Keratinocyte (primary cell): ENCODE results near the gene TMEM63B. TPM values are rescaled to one million over a fixed set of nuclear protein-coding genes. Genes with fewer than 3 reads are reported as not detected.

Source experiments
- DNase-seq: peaks from one replicate; pipeline ENCODE4 v3.0.0-alpha.2; 2011; ENCODE audit warnings: low read depth, missing footprints, low spot score
- FAIRE-seq: peaks from 2 replicates; lab custom pipeline; 2011; peaks lifted over from hg19 to GRCh38; lab: Jason Lieb, UNC
- H2AFZ ChIP-seq: 2 replicates; pipeline ENCODE4 v1.6.0; 2012; ENCODE audit warnings: low read length, control low read depth, inconsistent platforms; ENCODE audit not compliant: control insufficient read depth
- H3K27ac ChIP-seq: 2 replicates; pipeline ENCODE4 v1.5.1; 2011; ENCODE audit warnings: low read length; ENCODE audit not compliant: control insufficient read depth, insufficient read depth
- H3K27me3 ChIP-seq: 3 replicates; pipeline ENCODE4 v1.6.0; 2011; ENCODE audit warnings: low read length; ENCODE audit not compliant: control insufficient read depth, insufficient read depth; ENCODE audit errors: extremely low read depth
- H3K36me3 ChIP-seq, 2 experiments: 2 replicates in 1 of 2; 3 replicates in 1 of 2; pipeline ENCODE4 v1.5.1; 2011; ENCODE audit warnings: low read length in 2 of 2, mild to moderate bottlenecking in 1 of 2; ENCODE audit not compliant: control insufficient read depth in 2 of 2, insufficient read depth in 2 of 2; ENCODE audit errors: extremely low read depth in 1 of 2
- H3K4me1 ChIP-seq: 3 replicates; pipeline ENCODE4 v1.5.1; 2011; ENCODE audit warnings: low read length; ENCODE audit not compliant: control insufficient read depth, insufficient read depth; ENCODE audit errors: extremely low read depth
- H3K4me2 ChIP-seq: 3 replicates; pipeline ENCODE4 v1.6.0; 2011; ENCODE audit warnings: low read depth, low read length; ENCODE audit not compliant: control insufficient read depth, insufficient read depth; ENCODE audit errors: extremely low read depth
- H3K4me3 ChIP-seq, 3 experiments: fragments of 200-600 bp in 1 of 3; sonication (generic) in 1 of 3; 2 replicates in 2 of 3; 3 replicates in 1 of 3; pipeline ENCODE4 v1.5.1; 2011 to 2016; ENCODE audit warnings: low read length in 3 of 3, mild to moderate bottlenecking in 3 of 3, control low read depth in 2 of 3, inconsistent platforms in 1 of 3, low read depth in 1 of 3, mixed read lengths in 1 of 3, mixed run types in 1 of 3, moderate library complexity in 1 of 3; ENCODE audit not compliant: control insufficient read depth in 2 of 3, insufficient read depth in 2 of 3; ENCODE audit errors: extremely low read depth in 1 of 3
- H3K79me2 ChIP-seq: 2 replicates; pipeline ENCODE4 v1.6.0; 2012; ENCODE audit warnings: low read length; ENCODE audit not compliant: control insufficient read depth, insufficient read depth
- H3K9ac ChIP-seq: 3 replicates; pipeline ENCODE4 v1.6.0; 2011; ENCODE audit warnings: low read length; ENCODE audit not compliant: control insufficient read depth, insufficient read depth; ENCODE audit errors: extremely low read depth
- H3K9me1 ChIP-seq: 3 replicates; pipeline ENCODE4 v1.6.0; 2011; ENCODE audit warnings: low read length; ENCODE audit not compliant: control insufficient read depth, insufficient read depth; ENCODE audit errors: extremely low read depth
- H3K9me3 ChIP-seq: 2 replicates; pipeline ENCODE4 v1.5.1; 2012; ENCODE audit warnings: low read depth, low read length; ENCODE audit not compliant: control insufficient read depth
- H4K20me1 ChIP-seq: 3 replicates; pipeline ENCODE4 v1.6.0; 2011; ENCODE audit warnings: low read length; ENCODE audit not compliant: control insufficient read depth, insufficient read depth; ENCODE audit errors: extremely low read depth
- CTCF ChIP-seq, 3 experiments: IDR thresholded peaks in 1 of 3; conservative IDR thresholded peaks in 1 of 3; optimal IDR thresholded peaks in 1 of 3; 2 replicates in 2 of 3; 3 replicates in 1 of 3; pipeline versions ENCODE3 to v1.5.1; 2011; ENCODE audit warnings: low read length in 3 of 3, mild to moderate bottlenecking in 3 of 3, moderate library complexity in 2 of 3, control low read depth in 1 of 3, inconsistent platforms in 1 of 3; ENCODE audit not compliant: insufficient read depth in 2 of 3; ENCODE audit errors: extremely low read depth in 1 of 3
- EZH2 ChIP-seq: IDR thresholded peaks from one replicate; pipeline ENCODE4 v1.6.1; 2012; ENCODE audit warnings: inconsistent platforms, mild to moderate bottlenecking, low read length, moderate library complexity
- dilution Hi-C: fragments of 300-500 bp; cut with MboI; formaldehyde crosslinking; loops from one replicate; pipeline ENCODE4 v1.7.0; 2020; ENCODE audit warnings: low sequenced_read_pairs; ENCODE audit not compliant: extremely low pct_ligation_motif_present
- polyA plus RNA-seq, 5 experiments: library from polyadenylated mRNA; depleted of rRNA in 3 of 5; stranded (reverse) in 3 of 5; stranded (forward) in 1 of 5; unstranded in 1 of 5; fragments of >200 nt; gene quantifications; 1 replicate in 1 of 5; 2 replicates in 3 of 5; 3 replicates in 1 of 5; pipeline versions ENCODE4 v1.2.1 to v1.2.3, GENCODE V29; 2011 to 2012; ENCODE audit warnings: missing spikeins in 2 of 5, low read depth in 1 of 5, low replicate concordance in 1 of 5

The TMEM63B gene
- polyA plus RNA-seq, 1 donor (not counting 4 experiments of a cell fraction or from before 2014, with no cell fraction given) = 64.8 TPM

- TF ChIP-seq EZH2 (no peak), CTCF (optimal IDR thresholded peaks at IDR 0.05 in 1 of 3, IDR thresholded peaks at IDR 0.05 in 1 of 3, conservative IDR thresholded peaks at IDR 0.05 in 1 of 3; ENCODE audit: extremely low read depth in 1 of 3, insufficient read depth in 2 of 3, low read length in 3 of 3) (no peak)
- no peaks in the 10 kb centered on the region for H3K79me2 ChIP-seq
- no peak overlapping the region for H3K9ac ChIP-seq
- no peaks in the 10 kb centered on the region for H3K27me3 ChIP-seq
- H3K9me1 ChIP-seq = no peaks in the 10 kb centered on the region
- FAIRE-seq = no peak
- no peak for DNase-seq
- no peak overlapping the region for H3K4me3 ChIP-seq
- peaks cover 19% of the 10 kb centered on the region for H3K4me1 ChIP-seq
- dilution Hi-C loops = no loop called here
- no peak overlapping the region for H3K27ac ChIP-seq
- no peaks in the 10 kb centered on the region for H4K20me1 ChIP-seq
- no peaks in the 10 kb centered on the region for H3K36me3 ChIP-seq
- no peaks in the 10 kb centered on the region for H3K9me3 ChIP-seq
- no peak overlapping the region for H2AFZ ChIP-seq
- no peak overlapping the region for H3K4me2 ChIP-seq
Observed at GRCh38 chr6:44080561-44081521, 46.5 kb upstream of the TMEM63B start.

- Histone ChIP-seq H3K4me1 (peaks cover 18% of the 10 kb centered on the region), H3K9me3 (no peaks in the 10 kb centered on the region), H3K4me3 (no peak overlapping the region), H2AFZ (no peak overlapping the region), H3K4me2 (no peak overlapping the region), H3K9me1 (no peaks in the 10 kb centered on the region), H4K20me1 (no peaks in the 10 kb centered on the region), H3K27me3 (no peaks in the 10 kb centered on the region), H3K9ac (no peak overlapping the region), H3K36me3 (no peaks in the 10 kb centered on the region), H3K79me2 (no peaks in the 10 kb centered on the region), H3K27ac (no peak overlapping the region)
- no peak for DNase-seq
- FAIRE-seq = no peak
- dilution Hi-C loops = no loop called here
- no peak for TF ChIP-seq CTCF (optimal IDR thresholded peaks at IDR 0.05 in 1 of 3, IDR thresholded peaks at IDR 0.05 in 1 of 3, conservative IDR thresholded peaks at IDR 0.05 in 1 of 3; ENCODE audit: extremely low read depth in 1 of 3, insufficient read depth in 2 of 3, low read length in 3 of 3)
- no peak for TF ChIP-seq EZH2
Observed at GRCh38 chr6:44081753-44082152, 45.6 kb upstream of the TMEM63B start.
